Neural crest cell (in vitro differentiated cells): ENCODE results near the gene YAF2. TPM values are rescaled to one million over a fixed set of nuclear protein-coding genes. Genes with fewer than 3 reads are reported as not detected.
A peak's percentile ranks its signal among the peaks of the same experiment; 100 is the strongest.

Experiments used
- DNase-seq: peaks from one replicate; pipeline ENCODE4 v3.0.0; 2021; ENCODE audit warnings: low read depth, mixed read lengths, low spot score
- H3K27ac Mint-ChIP-seq: one replicate; pipeline ENCODE4 v1.8.0; 2021; ENCODE audit warnings: mild to moderate bottlenecking, mixed read lengths; ENCODE audit not compliant: unreplicated experiment
- H3K27me3 Mint-ChIP-seq: 2 replicates; pipeline ENCODE4 v1.8.0; 2021; ENCODE audit warnings: low read depth, mild to moderate bottlenecking, mixed read lengths
- H3K36me3 Mint-ChIP-seq: 2 replicates; pipeline ENCODE4 v1.8.0; 2021; ENCODE audit warnings: low read depth, mild to moderate bottlenecking, mixed read lengths
- H3K4me1 Mint-ChIP-seq: 2 replicates; pipeline ENCODE4 v1.8.0; 2021; ENCODE audit warnings: mixed read lengths
- H3K4me3 Mint-ChIP-seq: one replicate; pipeline ENCODE4 v1.8.0; 2021; ENCODE audit warnings: mild to moderate bottlenecking, mixed read lengths
- H3K9me3 Mint-ChIP-seq: 2 replicates; pipeline ENCODE4 v1.8.0; 2021; ENCODE audit warnings: mixed read lengths
- CTCF ChIP-seq: fragments of 200-600 bp; sonication (generic); conservative IDR thresholded peaks from 2 replicates; pipeline ENCODE4 v1.5.0; 2021; ENCODE audit warnings: antibody characterized with exemption, mild to moderate bottlenecking
- total RNA-seq: library from RNA; stranded (reverse); gene quantifications from 2 replicates; pipeline ENCODE4 v1.2.1, GENCODE V29; 2021

YAF2 gene
- total RNA-seq, 1 donor from 2014 or later: 33.6 TPM

GRCh38 chr12:42162965-42163364 is 75.1 kb downstream of the YAF2 start:
- no peak for DNase-seq
- Mint-ChIP-seq H3K4me1 (no peaks in the 10 kb centered on the region), H3K27me3 (no peaks in the 10 kb centered on the region), H3K4me3 (no peak overlapping the region), H3K9me3 (no peaks in the 10 kb centered on the region), H3K36me3 (no peaks in the 10 kb centered on the region), H3K27ac (no peak overlapping the region)
- TF ChIP-seq CTCF: no peak

GRCh38 chr12:42162193-42162592 is 75.9 kb downstream of the YAF2 start:
- Mint-ChIP-seq H3K9me3 (no peaks in the 10 kb centered on the region), H3K27me3 (no peaks in the 10 kb centered on the region), H3K4me3 (no peak overlapping the region), H3K4me1 (no peaks in the 10 kb centered on the region), H3K36me3 (no peaks in the 10 kb centered on the region), H3K27ac (no peak overlapping the region)
- no peak for TF ChIP-seq CTCF
- no peak for DNase-seq

GRCh38 chr12:42161529-42161928 is 76.5 kb downstream of the YAF2 start:
- no peaks in the 10 kb centered on the region for H3K4me1 Mint-ChIP-seq
- H3K27me3 Mint-ChIP-seq: no peaks in the 10 kb centered on the region
- H3K36me3 Mint-ChIP-seq: no peaks in the 10 kb centered on the region
- no peak for TF ChIP-seq CTCF
- H3K4me3 Mint-ChIP-seq: no peak overlapping the region
- DNase-seq: no peak
- H3K27ac Mint-ChIP-seq: no peak overlapping the region
- H3K9me3 Mint-ChIP-seq: no peaks in the 10 kb centered on the region

GRCh38 chr12:42156232-42156631 is 81.8 kb downstream of the YAF2 start:
- Mint-ChIP-seq H3K4me3 (no peak overlapping the region), H3K9me3 (peaks cover 4% of the 10 kb centered on the region), H3K36me3 (peaks cover 11% of the 10 kb centered on the region), H3K27ac (peak overlapping the region; percentile 69), H3K27me3 (no peaks in the 10 kb centered on the region), H3K4me1 (no peaks in the 10 kb centered on the region)
- no peak for DNase-seq
- TF ChIP-seq CTCF: no peak

GRCh38 chr12:42145552-42146215 is 92.4 kb downstream of the YAF2 start:
- Mint-ChIP-seq H3K27me3 (no peaks in the 10 kb centered on the region), H3K4me3 (peak overlapping the region; percentile 83), H3K36me3 (no peaks in the 10 kb centered on the region), H3K4me1 (peaks cover 27% of the 10 kb centered on the region), H3K9me3 (no peaks in the 10 kb centered on the region), H3K27ac (no peak overlapping the region)
- no peak for DNase-seq
- no peak for TF ChIP-seq CTCF
